ENCODE results near the gene AKAP13.
A peak's percentile ranks its signal among the peaks of the same experiment; 100 is the strongest.

Gene AKAP13

GRCh38 chr15:85470563-85471271, 90.3 kb downstream of the AKAP13 start:
- DNase-seq (ENCODE audit: extremely low spot score): no peak
- ChIA-PET CTCF (interaction anchor here (0.9 kb wide), 1 partner anchor 18 kb away, joined by 3 read pairs; no protein-coding TSS in a partner anchor), POLR2A (no interaction called here)
- TF ChIP-seq, protein P1, sequence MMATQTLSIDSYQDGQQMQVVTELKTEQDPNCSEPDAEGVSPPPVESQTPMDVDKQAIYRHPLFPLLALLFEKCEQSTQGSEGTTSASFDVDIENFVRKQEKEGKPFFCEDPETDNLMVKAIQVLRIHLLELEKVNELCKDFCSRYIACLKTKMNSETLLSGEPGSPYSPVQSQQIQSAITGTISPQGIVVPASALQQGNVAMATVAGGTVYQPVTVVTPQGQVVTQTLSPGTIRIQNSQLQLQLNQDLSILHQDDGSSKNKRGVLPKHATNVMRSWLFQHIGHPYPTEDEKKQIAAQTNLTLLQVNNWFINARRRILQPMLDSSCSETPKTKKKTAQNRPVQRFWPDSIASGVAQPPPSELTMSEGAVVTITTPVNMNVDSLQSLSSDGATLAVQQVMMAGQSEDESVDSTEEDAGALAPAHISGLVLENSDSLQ (IDR thresholded peaks at IDR 0.05): no peak

DNA sequence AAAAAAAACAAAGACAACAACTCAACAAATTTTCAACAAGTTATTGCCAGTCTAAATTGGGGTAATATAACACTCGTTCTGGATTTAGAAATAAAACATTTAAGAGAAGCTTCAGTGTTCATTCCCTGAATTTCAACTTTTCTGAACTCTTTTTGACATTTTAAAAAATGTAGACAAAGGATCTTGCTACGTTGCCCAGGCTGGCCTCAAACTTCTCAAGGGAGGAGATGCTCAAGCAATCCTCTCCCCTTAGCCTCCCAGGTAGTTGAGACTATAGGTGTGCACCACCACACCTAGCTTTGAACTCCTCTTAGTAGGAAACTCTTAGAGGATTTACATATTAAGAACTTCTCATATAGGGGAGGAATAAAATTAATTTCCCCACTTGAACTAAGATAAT, 91.9 kb downstream of the AKAP13 start:
- CTCF ChIA-PET: interaction anchor here (0.8 kb wide), 1 partner anchor 12 kb away, joined by 3 read pairs; no protein-coding TSS in a partner anchor
- POLR2A ChIA-PET: no interaction called here
- TF ChIP-seq L3MBTL2 (conservative IDR thresholded peaks at IDR 0.05) (no peak), LEF1 (IDR thresholded peaks at IDR 0.05; ENCODE audit: borderline replicate concordance) (no peak), FOXM1 (IDR thresholded peaks at IDR 0.05; ENCODE audit: borderline replicate concordance) (no peak), FOXK2 (IDR thresholded peaks at IDR 0.05) (no peak), CTBP1 (IDR thresholded peaks at IDR 0.05; ENCODE audit: borderline replicate concordance) (no peak), HDGF (IDR thresholded peaks at IDR 0.05; ENCODE audit: borderline replicate concordance) (no peak), SUZ12 (IDR thresholded peaks at IDR 0.05) (no peak), FOXA1 (IDR thresholded peaks at IDR 0.05) (no peak), NFRKB (IDR thresholded peaks at IDR 0.05) (no peak), TARDBP (IDR thresholded peaks at IDR 0.05) (no peak), SP1 (IDR thresholded peaks at IDR 0.05) (no peak)
- DNase-seq (ENCODE audit: extremely low spot score): no peak

- DNase-seq (ENCODE audit: extremely low spot score): no peak
- POLR2A ChIA-PET: no interaction called here
- CTCF ChIA-PET: interaction anchor here (0.9 to 1.1 kb wide), 2 partner anchors 11 to 12 kb away, joined by 3 to 5 read pairs; no protein-coding TSS in a partner anchor
- TF ChIP-seq, protein P1 (IDR thresholded peaks at IDR 0.05): peak; percentile 78
- no peak for TF ChIP-seq NFRKB (IDR thresholded peaks at IDR 0.05)
Observed at GRCh38 chr15:85473455-85473854, 93.1 kb downstream of the AKAP13 start.

DNA sequence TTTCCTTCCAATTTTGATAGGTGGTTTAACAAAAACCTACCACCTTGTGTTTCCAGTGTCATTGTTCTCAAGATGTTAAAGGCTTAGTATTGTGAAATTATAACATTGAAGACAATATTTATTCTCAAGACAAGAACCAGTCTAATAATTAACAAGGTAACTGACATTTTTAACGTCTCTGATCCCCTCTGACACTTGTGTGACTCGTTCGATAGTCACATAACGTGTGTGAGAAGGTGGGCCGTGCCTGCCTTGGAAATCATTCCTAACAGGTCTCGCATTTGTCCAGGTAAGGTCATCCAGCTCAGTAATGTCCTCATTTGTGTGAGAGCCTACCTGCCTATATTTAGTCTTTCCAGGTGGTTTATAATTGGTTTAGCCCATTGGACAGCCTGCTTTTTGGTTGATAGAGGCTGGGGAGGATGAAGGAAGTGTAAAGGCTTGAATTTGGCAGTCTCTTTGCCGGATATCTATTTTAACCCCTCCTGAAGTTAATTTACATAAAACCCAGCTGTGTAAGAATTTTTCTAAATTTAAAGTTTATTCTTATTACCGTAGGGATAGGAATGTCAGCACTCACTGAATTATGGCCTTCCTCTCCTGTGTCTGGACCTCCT, 94.4 kb downstream of the AKAP13 start:
- ChIA-PET CTCF (no interaction called here), POLR2A (interaction anchor here (0.9 kb wide), 1 partner anchor 22 kb away, joined by 3 read pairs; no protein-coding TSS in a partner anchor)
- TF ChIP-seq FOXK2 (IDR thresholded peaks at IDR 0.05): no peak
- DNase-seq (ENCODE audit: extremely low spot score): no peak

GRCh38 chr15:85475317-85475701, 94.9 kb downstream of the AKAP13 start:
- no peak for TF ChIP-seq BHLHE40 (IDR thresholded peaks at IDR 0.05; ENCODE audit: borderline replicate concordance)
- no peak for TF ChIP-seq HDGF (IDR thresholded peaks at IDR 0.05; ENCODE audit: borderline replicate concordance)
- TF ChIP-seq ZNF384 (IDR thresholded peaks at IDR 0.05): no peak
- TF ChIP-seq TARDBP (IDR thresholded peaks at IDR 0.05): no peak
- no peak for TF ChIP-seq NFRKB (IDR thresholded peaks at IDR 0.05)
- TF ChIP-seq ELF4 (IDR thresholded peaks at IDR 0.05): no peak
- TF ChIP-seq, protein P1 (IDR thresholded peaks at IDR 0.05): no peak
- TF ChIP-seq SP1 (IDR thresholded peaks at IDR 0.05): no peak
- TF ChIP-seq ARNT (IDR thresholded peaks at IDR 0.05): no peak
- no peak for TF ChIP-seq CTBP1 (IDR thresholded peaks at IDR 0.05; ENCODE audit: borderline replicate concordance)
- TF ChIP-seq FOXK2 (IDR thresholded peaks at IDR 0.05): no peak
- no peak for TF ChIP-seq SUZ12 (IDR thresholded peaks at IDR 0.05)
- TF ChIP-seq FOXA1 (IDR thresholded peaks at IDR 0.05): no peak
- no peak for TF ChIP-seq L3MBTL2 (conservative IDR thresholded peaks at IDR 0.05)
- no peak for TF ChIP-seq LEF1 (IDR thresholded peaks at IDR 0.05; ENCODE audit: borderline replicate concordance)
- TF ChIP-seq FOXM1 (IDR thresholded peaks at IDR 0.05; ENCODE audit: borderline replicate concordance): no peak
- ChIA-PET CTCF (interaction anchor here (0.6 kb wide), 1 partner anchor 161 kb away, joined by 3 read pairs; no protein-coding TSS in a partner anchor), POLR2A (interaction anchor here (0.9 kb wide), 1 partner anchor 23 kb away, joined by 3 read pairs; no protein-coding TSS in a partner anchor)
- no peak for DNase-seq (ENCODE audit: extremely low spot score)

GRCh38 chr15:85475711-85476110, 95.3 kb downstream of the AKAP13 start:
- no peak for TF ChIP-seq SP1 (IDR thresholded peaks at IDR 0.05)
- ChIA-PET POLR2A (interaction anchor here (0.9 kb wide), 1 partner anchor 23 kb away, joined by 3 read pairs; no protein-coding TSS in a partner anchor), CTCF (interaction anchor here (0.6 kb wide), 1 partner anchor 162 kb away, joined by 3 read pairs; no protein-coding TSS in a partner anchor)
- DNase-seq (ENCODE audit: extremely low spot score): no peak

- no peak for DNase-seq (ENCODE audit: extremely low spot score)
- CTCF ChIA-PET: interaction anchor here (0.5 to 1.0 kb wide), 3 partner anchors 9 to 21 kb away, joined by 3 to 4 read pairs (median 4); no protein-coding TSS in a partner anchor
- POLR2A ChIA-PET: interaction anchor here (0.9 kb wide), 1 partner anchor 12 kb away, joined by 3 read pairs; no protein-coding TSS in a partner anchor
- no peak for TF ChIP-seq ZNF384 (IDR thresholded peaks at IDR 0.05)
- no peak for TF ChIP-seq SP1 (IDR thresholded peaks at IDR 0.05)
- TF ChIP-seq LEF1 (IDR thresholded peaks at IDR 0.05; ENCODE audit: borderline replicate concordance): no peak
- no peak for TF ChIP-seq ARNT (IDR thresholded peaks at IDR 0.05)
- TF ChIP-seq BHLHE40 (IDR thresholded peaks at IDR 0.05; ENCODE audit: borderline replicate concordance): no peak
- no peak for TF ChIP-seq CTBP1 (IDR thresholded peaks at IDR 0.05; ENCODE audit: borderline replicate concordance)
- TF ChIP-seq HDGF (IDR thresholded peaks at IDR 0.05; ENCODE audit: borderline replicate concordance): no peak
- TF ChIP-seq, protein P1 (IDR thresholded peaks at IDR 0.05): no peak
- no peak for TF ChIP-seq FOXK2 (IDR thresholded peaks at IDR 0.05)
- TF ChIP-seq L3MBTL2 (conservative IDR thresholded peaks at IDR 0.05): no peak
- no peak for TF ChIP-seq FOXA1 (IDR thresholded peaks at IDR 0.05)
- no peak for TF ChIP-seq SUZ12 (IDR thresholded peaks at IDR 0.05)
- TF ChIP-seq FOXM1 (IDR thresholded peaks at IDR 0.05; ENCODE audit: borderline replicate concordance): no peak
- no peak for TF ChIP-seq ELF4 (IDR thresholded peaks at IDR 0.05)
- no peak for TF ChIP-seq NFRKB (IDR thresholded peaks at IDR 0.05)
- no peak for TF ChIP-seq TARDBP (IDR thresholded peaks at IDR 0.05)
Observed at GRCh38 chr15:85477061-85477460, 96.7 kb downstream of the AKAP13 start.

All from HEK293T (cell line).